GM12874 (cell line): ENCODE measurements around the gene TRIM67.

ENCODE experiments used
- TF ChIP-seq, protein P1 (sequence below): IDR thresholded peaks from 2 replicates; pipeline ENCODE4 v1.5.1; 2011; ENCODE audit warnings: low read depth, mild to moderate bottlenecking, control low read depth, low read length, moderate library complexity; ENCODE audit not compliant: insufficient read depth

TRIM67 gene

DNA sequence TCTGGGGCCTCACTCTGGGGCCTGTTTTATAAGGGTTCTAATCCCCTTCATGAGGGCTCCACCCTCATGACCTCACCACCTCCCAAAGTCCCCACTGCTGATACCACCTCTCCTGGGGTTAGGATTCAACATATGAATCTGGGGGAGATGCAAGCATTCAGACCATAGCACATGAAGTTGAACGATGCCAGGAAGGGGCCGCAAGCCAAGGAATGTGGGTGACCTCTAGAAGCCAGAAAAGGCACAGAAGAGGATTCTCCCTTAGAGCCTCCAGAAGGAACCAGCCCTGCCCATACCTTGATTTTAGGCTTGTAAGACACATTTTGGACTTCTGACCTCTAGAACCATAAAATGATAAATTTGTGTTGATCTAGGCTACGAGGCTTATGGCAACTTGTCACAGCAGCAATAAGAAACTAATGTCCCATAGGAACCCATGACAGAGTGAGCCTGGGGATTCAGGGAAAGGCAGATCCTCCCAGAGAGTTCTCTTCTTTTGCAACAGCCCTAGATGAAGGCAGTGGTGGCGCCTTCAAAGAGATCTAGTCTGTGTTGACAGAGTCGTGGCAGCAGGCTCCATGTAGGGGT, 27.9 kb downstream of the TRIM67 start:
- TF ChIP-seq, protein P1, sequence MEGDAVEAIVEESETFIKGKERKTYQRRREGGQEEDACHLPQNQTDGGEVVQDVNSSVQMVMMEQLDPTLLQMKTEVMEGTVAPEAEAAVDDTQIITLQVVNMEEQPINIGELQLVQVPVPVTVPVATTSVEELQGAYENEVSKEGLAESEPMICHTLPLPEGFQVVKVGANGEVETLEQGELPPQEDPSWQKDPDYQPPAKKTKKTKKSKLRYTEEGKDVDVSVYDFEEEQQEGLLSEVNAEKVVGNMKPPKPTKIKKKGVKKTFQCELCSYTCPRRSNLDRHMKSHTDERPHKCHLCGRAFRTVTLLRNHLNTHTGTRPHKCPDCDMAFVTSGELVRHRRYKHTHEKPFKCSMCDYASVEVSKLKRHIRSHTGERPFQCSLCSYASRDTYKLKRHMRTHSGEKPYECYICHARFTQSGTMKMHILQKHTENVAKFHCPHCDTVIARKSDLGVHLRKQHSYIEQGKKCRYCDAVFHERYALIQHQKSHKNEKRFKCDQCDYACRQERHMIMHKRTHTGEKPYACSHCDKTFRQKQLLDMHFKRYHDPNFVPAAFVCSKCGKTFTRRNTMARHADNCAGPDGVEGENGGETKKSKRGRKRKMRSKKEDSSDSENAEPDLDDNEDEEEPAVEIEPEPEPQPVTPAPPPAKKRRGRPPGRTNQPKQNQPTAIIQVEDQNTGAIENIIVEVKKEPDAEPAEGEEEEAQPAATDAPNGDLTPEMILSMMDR, result no peak

DNA sequence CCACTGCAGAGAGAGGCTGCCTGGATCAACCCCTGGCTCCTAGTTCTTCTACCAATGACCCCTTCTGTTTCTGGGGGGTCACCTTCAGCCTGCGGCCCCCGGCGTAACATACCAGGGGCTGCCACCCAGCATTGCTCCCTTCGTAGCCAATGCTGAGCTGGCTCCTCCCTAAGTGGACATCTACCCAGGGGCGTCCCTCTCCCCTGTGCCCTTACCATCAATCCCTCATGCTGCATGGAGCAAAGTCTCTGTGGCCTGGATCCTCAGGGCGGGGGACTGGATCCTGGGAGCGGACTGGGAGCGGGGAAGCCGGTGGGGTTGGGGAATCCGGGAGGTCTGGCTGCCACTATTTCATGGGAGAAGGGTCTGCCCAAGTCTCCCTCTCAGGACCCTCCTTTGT, 28.6 kb downstream of the TRIM67 start:
- TF ChIP-seq, protein P1, result no peak

DNA sequence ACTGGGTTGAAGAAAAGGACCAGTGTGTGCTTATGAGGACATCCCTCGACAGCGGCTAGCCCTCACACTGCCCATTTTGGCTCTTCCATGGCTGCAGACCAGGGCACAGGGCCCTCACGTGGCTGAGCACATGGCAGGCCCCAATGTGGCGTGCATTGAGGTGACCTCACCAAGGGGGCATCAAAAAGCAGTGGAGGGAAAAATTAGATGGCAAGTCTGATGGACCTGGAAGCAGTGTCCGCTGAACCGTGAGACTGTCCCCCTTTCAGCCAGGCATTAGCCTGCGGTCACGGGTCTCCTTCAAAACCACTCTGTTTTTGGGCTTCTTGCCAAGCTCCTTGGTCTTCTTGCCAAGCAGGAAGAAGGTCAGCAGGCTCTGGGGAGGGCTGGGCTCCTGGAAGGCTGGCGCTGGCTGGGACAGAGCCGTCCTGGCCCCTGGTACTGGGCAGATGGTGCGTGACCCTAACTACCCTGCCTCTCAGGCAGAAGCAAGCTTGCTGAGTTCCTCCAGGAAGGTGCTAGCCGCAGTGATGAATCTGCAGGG, 30.8 kb downstream of the TRIM67 start:
- TF ChIP-seq, protein P1, result no peak

DNA sequence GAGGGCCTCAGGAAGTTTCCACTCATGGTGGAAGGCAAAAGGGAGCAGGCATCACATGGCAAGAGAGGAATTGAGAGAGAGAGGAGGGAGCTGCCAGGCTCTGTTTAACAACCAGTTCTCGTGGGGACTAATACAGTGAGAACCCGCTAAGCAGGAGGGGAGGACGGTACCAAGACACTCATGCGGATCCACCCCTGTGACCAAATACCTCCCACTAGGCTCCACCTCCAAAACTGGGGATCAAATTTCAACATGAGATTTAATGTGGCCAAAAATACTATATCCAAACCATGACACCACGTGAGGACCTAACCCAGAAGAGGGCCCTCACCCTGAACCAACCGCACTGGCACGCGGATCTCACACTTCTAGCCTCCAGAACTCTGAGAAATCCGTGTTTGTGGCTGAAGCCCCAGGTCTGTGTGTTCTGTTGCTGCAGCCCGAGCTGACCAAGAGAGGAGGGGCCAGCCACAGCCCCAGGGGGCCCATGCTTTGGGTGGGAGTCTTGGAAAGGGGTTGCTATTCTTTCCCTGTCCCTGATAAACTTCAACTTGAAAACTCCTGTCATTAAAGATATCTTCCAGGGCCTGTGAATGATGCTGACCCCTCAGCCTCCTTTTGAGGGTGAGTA, 32.0 kb downstream of the TRIM67 start:
- TF ChIP-seq, protein P1, result no peak

DNA sequence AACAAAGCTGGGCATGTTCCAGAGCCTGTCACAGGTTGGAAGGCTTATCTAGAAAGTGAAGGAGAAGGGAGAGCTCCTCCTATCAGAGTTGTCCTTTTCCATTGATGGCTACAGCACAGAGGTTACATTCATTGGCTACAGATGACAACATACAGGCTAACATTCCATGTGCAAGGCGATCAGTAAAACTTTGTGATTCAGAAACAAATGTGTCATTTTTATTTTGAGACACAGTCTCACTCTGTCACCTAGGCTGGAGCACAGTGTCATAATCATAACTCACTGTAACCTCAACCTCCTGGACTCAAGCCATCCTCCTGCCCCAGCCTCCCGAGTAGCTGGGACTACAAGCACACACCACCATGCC, 32.6 kb downstream of the TRIM67 start:
- TF ChIP-seq, protein P1, result no peak

DNA sequence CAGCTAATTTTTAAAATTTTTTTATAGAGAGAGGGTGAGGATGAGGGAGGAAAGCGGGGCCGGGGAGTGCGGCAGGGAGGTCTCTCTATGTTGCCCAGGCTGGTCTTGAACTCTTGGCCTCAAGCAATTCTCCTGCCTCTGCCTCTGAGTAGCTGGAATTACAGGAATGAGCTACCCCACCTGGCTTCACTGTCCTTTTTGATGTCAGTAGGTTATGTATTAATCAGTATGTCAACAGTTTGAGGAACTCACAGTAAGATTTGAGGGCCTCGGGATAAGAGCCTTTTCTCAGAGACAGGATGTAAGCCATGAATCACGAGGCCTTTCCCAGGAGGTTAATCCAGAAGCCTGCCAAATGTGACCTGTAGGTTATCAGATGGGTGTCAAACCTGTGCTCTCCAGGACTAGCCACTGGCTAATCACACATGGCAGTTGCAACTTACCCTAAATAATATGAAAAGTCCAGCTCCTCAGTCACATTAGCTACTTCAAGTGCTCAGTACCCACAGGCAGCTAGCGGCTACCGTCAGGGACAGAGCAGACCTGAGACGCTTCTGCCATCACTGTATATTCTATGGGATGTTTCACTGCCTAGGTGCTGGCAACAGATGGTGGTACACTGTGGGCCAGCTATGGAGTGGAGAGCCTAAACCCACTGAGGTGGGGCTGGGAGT, 33.1 kb downstream of the TRIM67 start:
- TF ChIP-seq, protein P1, result no peak

DNA sequence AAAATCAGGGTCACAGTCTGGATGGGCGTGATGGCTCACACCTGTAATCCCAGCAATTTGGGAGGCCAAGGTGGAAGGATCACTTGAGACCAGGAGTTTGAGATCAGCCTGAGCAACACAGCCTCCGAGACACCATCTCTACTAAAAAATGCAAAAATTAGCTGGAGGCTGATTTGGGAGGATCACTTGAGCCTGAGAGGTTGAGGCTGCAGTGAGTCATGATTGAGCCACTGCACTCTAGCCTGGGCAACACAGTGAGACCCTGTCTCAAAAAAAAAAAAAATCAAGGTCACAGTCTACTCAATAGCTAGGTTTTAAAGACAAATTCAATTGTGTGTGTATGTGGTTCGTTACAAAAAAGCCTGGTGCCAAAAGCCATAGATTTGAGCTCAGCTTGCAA, 34.4 kb downstream of the TRIM67 start:
- TF ChIP-seq, protein P1, result no peak
